Heart left ventricle (tissue), 16 donors: ENCODE results near the gene TTLL10. TPM values are rescaled to one million over a fixed set of nuclear protein-coding genes. Genes with fewer than 3 reads are reported as not detected.

Experiments
- ATAC-seq, 4 donors: fragments of 200-7000 bp; cut with Tn5 transposase; one replicate each; pipeline ENCODE4 v1.9.1; 2020 to 2022; ENCODE audit warnings: moderate library complexity in 4 of 4, mild to moderate bottlenecking in 3 of 4, moderate number of reproducible peaks in 1 of 4
- DNase-seq, 5 donors: peaks; one replicate each; pipeline ENCODE4 v3.0.0-alpha.2; 2020
- H3K27ac ChIP-seq, 12 donors: fragments of 200-600 bp; sonication (generic) in 4 of 12; one replicate each; pipeline versions ENCODE4 v1.5.0 to v1.8.0; 2016 to 2022; ENCODE audit warnings: mild to moderate bottlenecking in 2 of 12
- H3K27me3 ChIP-seq, 9 donors: fragments of 200-600 bp; sonication (generic) in 2 of 9; one replicate each; pipeline versions ENCODE4 v1.5.1 to v1.8.0; 2016 to 2022; ENCODE audit warnings: mild to moderate bottlenecking in 3 of 9
- H3K36me3 ChIP-seq, 9 donors: fragments of 200-600 bp; sonication (generic) in 2 of 9; one replicate each; pipeline versions ENCODE4 v1.5.0 to v1.8.0; 2018 to 2022; ENCODE audit warnings: mild to moderate bottlenecking in 2 of 9
- H3K4me1 ChIP-seq, 12 donors: fragments of 200-600 bp; sonication (generic) in 4 of 12; one replicate each; pipeline versions ENCODE4 v1.5.0 to v1.8.0; 2016 to 2022; ENCODE audit warnings: mild to moderate bottlenecking in 3 of 12
- H3K4me3 ChIP-seq, 12 donors: fragments of 200-600 bp; sonication (generic) in 4 of 12; one replicate each; pipeline versions ENCODE4 v1.5.0 to v1.8.0; 2017 to 2022; ENCODE audit warnings: mild to moderate bottlenecking in 9 of 12, moderate library complexity in 4 of 12
- H3K9me3 ChIP-seq, 12 donors: fragments of 200-600 bp; sonication (generic) in 4 of 12; one replicate each; pipeline versions ENCODE4 v1.5.0 to v1.8.0; 2016 to 2022; ENCODE audit warnings: mild to moderate bottlenecking in 1 of 12
- POLR2A ChIP-seq, 2 donors: fragments of 450-650 bp; IDR thresholded peaks; one replicate each; pipeline ENCODE4 v1.6.1; 2017; ENCODE audit warnings: antibody characterized with exemption in 2 of 2, mild to moderate bottlenecking in 2 of 2, moderate library complexity in 2 of 2
- WGBS, 4 donors: extraction: QIAGEN DNeasy Blood & Tissue Kit in 2 of 4; methylation state at CpG; one replicate each; pipeline versions ENCODE4 v1.1.5 to v1.1.7; 2013 to 2018; 5-methylcytosine and 5-hydroxymethylcytosine counted together
- intact Hi-C, 10 donors: fragments of 100-400 bp; cut with DNase I; formaldehyde crosslinking; loops; one replicate each; pipeline versions ENCODE4 v1.11.1 to v1.14.2; 2022
- polyA plus RNA-seq, 2 donors: library from polyadenylated mRNA; stranded (reverse); fragments of 200-250 nt; gene quantifications; one replicate each; pipeline ENCODE4 v1.2.3, GENCODE V29; 2013
- total RNA-seq, 9 donors: library from RNA; depleted of rRNA in 2 of 9; stranded (reverse); fragments of >200 nt in 2 of 9; fragmentation: NEBNext Ultra II Directional in 3 of 9; extraction: Animal tissue kit (Norgen Biotek cat#: 25700) in 3 of 9; gene quantifications; one replicate each; pipeline versions ENCODE4 v1.1.0 to v1.2.4, GENCODE V29; 2016 to 2023
- TF ChIP-seq, protein P1 (sequence below), 12 donors: fragments of 200-600 bp; sonication (generic) in 4 of 12; IDR thresholded peaks; one replicate each; pipeline versions ENCODE4 v1.5.0 to v1.8.0; 2018 to 2022; ENCODE audit warnings: antibody characterized with exemption in 12 of 12, mild to moderate bottlenecking in 5 of 12
- donor health status: ischemic (EF 13 %, LVEDD 7.1; RV severe dilation, severe dysfunction).
- donor health status: healthy with polysubstance abuse.
- donor health status: DM: no; HTN: yes; CAD: no.
- donor health status: DM: no; HTN: no; CAD: no.
- donor health status: ischemic (EF 25% LVEDD 6.9; RV normal size, moderate dysfunction).
- donor health status: ischemic (EF 25% LVEDD 5.7; RV mildly dilated, moderate dysfunction).
- donor health status: healthy.
- donor health status: DM: yes; HTN: yes; CAD: no.
- donor health status: ischemic (EF 35%, LVEDD 5.7; RV mildly dilated, moderate dysfunction).
- donor health status: nonischemic (EF 11% LVEDD 7.7; RV severe dilation, severe dysfunction).
- donor health status: DM: yes; HTN: yes; CAD: no.
- donor health status: PGD.
- donor health status: ischemic (EF 29% LVEDD 5.4; RV normal size, mild dysfunction).
- donor health status: nonischemic (EF 23%, LVEDD 6.1; RV moderate dilation, normal function).

Gene TTLL10
- total and polyA plus RNA-seq, 11 donors = 0.03 to 0.53 (median 0.21) TPM; not detected in 4

DNA sequence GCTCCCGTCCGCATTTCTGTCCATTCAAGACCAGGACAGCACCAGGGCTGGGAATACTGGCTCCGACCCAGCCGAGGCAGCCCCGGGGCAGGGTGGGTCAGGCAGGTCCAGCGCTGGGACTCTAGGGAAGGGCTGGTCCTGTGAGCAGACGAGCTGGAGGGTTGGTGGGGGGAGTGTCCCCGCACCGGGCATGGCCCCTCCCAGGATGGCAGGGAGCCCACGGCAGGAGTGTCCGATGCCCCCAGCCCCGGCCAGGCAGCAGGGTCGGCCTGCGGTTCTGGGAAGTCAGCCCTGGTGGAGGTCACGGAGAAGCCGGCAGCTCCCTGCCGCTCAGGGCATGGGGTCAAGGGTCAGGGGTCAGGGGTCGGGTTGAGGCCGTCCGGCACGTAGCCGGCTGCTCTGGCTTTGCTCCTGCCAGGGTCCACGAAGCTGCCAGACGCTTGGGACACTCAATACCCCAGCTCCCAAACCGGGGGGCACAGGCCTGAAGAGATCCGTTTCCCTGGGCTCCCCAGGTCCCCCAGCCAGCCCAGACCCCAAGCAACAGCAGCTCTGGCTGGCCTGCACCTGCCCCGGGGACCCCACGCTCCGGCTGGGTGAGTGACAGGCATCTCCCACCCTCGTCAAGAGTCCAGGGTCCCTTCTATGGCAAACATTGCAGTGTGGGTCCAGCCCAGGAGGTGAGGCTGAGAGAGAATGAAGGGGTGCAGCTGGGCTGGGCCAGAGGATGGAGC is 66.1 kb downstream of the TTLL10 start:
- Histone ChIP-seq H3K4me1 (peaks cover 0 to 22% (median 5%) of the 10 kb centered on the region in 12 donors), H3K27ac (no peak overlapping the region), H3K4me3 (no peak overlapping the region), H3K9me3 (no peaks in the 10 kb centered on the region), H3K27me3 (peaks cover 12 to 50% (median 21%) of the 10 kb centered on the region in 9 donors), H3K36me3 (peaks cover 0 to under 1% (median 0%) of the 10 kb centered on the region in 9 donors)
- 37 to 57% (median 42%) methylated on average over 20 to 30 of the region's 30 CpGs for WGBS, 4 donors
- intact Hi-C loops = loop anchor here in 1 of 10 donors (10.0 kb wide), 1 partner anchor 115 kb away; no protein-coding TSS in a partner anchor
- ATAC-seq = no peak
- TF ChIP-seq, protein P1, sequence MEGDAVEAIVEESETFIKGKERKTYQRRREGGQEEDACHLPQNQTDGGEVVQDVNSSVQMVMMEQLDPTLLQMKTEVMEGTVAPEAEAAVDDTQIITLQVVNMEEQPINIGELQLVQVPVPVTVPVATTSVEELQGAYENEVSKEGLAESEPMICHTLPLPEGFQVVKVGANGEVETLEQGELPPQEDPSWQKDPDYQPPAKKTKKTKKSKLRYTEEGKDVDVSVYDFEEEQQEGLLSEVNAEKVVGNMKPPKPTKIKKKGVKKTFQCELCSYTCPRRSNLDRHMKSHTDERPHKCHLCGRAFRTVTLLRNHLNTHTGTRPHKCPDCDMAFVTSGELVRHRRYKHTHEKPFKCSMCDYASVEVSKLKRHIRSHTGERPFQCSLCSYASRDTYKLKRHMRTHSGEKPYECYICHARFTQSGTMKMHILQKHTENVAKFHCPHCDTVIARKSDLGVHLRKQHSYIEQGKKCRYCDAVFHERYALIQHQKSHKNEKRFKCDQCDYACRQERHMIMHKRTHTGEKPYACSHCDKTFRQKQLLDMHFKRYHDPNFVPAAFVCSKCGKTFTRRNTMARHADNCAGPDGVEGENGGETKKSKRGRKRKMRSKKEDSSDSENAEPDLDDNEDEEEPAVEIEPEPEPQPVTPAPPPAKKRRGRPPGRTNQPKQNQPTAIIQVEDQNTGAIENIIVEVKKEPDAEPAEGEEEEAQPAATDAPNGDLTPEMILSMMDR (IDR thresholded peaks at IDR 0.05) = no peak
- no peak for DNase-seq

DNA sequence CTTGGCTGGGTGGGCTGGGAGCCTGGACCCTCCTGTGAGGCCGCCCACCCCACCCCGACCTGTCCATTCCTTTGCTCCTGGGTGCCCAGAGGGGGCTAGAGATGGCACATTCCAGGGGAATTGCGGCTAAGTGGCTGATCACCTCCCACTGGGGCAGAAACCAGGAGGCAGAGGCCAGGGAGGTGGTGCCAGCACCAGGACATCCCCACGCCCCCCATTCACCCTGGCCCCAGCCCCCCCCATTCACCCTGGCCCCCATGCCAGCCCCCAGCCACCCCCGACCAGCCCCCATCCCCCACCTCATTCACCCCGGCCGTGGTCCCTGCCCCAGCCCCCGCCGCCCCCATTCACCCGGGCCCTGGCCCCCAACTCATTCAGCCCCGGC is 66.7 kb downstream of the TTLL10 start:
- no peak for ATAC-seq
- DNase-seq = no peak
- Histone ChIP-seq H3K27me3 (peaks cover 13 to 52% (median 22%) of the 10 kb centered on the region in 9 donors), H3K4me1 (peaks cover 0 to 23% (median 5%) of the 10 kb centered on the region in 12 donors), H3K9me3 (no peaks in the 10 kb centered on the region), H3K4me3 (no peak overlapping the region), H3K27ac (no peak overlapping the region), H3K36me3 (no peaks in the 10 kb centered on the region)
- 42 to 72% (median 46%) methylated on average over 4 to 11 of the region's 11 CpGs for WGBS, 4 donors
- no peak for TF ChIP-seq POLR2A (IDR thresholded peaks at IDR 0.05)
- TF ChIP-seq, protein P1 (IDR thresholded peaks at IDR 0.05) = no peak
- intact Hi-C loops = no loop called here

DNA sequence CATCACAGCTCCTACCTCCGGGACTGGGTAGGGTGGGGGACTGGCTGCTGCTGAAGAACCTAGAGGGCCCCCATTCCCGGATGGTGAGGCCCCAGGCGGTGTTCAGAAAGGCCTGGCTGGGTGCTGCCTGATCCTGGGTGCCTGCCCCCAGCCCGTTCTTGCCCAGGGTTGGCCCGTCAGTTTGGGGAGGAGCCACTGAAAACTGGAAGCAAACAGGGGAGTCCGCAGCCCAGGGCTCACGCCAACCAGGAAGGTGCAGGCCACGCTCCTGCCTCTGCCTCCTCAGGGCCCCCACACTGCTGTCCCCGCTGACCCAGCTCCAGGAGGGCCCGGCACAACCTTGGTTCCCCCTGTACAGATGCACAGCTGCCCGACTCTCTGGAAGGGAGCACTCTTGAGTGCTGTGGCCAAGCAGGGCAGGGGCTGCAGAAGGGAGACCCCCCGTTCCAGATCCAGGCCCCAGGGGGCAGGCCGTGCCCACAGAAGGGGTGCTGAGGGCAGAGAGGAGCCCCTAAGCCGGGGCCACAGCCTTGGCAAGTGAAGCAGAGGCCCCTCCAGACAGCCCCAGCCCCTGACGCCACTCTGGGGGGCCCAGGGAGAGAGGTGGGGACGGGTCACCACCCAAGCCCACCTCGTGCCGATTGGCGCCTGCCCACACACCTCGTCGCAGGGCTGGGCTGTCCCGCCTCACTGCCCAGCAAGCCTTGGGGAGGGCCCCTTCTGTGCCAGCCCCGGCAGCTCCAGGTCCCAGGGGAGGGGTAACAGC is 67.3 kb downstream of the TTLL10 start:
- peaks cover 17 to 59% (median 29%) of the 10 kb centered on the region in 9 donors for H3K27me3 ChIP-seq
- ATAC-seq = no peak
- WGBS, 4 donors = 55 to 74% (median 65%) methylated on average over 10 to 23 of the region's 23 CpGs

More for the DNA sequence above, 67.3 kb downstream of the TTLL10 start:
- Histone ChIP-seq H3K27ac (no peak overlapping the region), H3K36me3 (no peaks in the 10 kb centered on the region), H3K4me3 (no peak overlapping the region), H3K4me1 (peaks cover 0 to 26% (median 5%) of the 10 kb centered on the region in 12 donors), H3K9me3 (no peaks in the 10 kb centered on the region)
- DNase-seq = no peak
- no peak for TF ChIP-seq POLR2A (IDR thresholded peaks at IDR 0.05)
- TF ChIP-seq, protein P1 (IDR thresholded peaks at IDR 0.05) = no peak
- intact Hi-C loops = no loop called here
